SK-N-SH treated with all-trans-retinoic acid at 6 μM for 48 hours (cell line): ENCODE results near the gene TPCN1.

Source experiments
- ATAC-seq: fragments of 200-7000 bp; cut with Tn5 transposase; 3 replicates; pipeline ENCODE4 v1.9.1; 2020; ENCODE audit warnings: mild to moderate bottlenecking, moderate library complexity
- ARNTL ChIP-seq: fragments of 450-650 bp; formaldehyde crosslinking; IDR thresholded peaks from 2 replicates; pipeline ENCODE4 v1.5.0; 2020; ENCODE audit warnings: low read depth, mild to moderate bottlenecking, moderate library complexity, borderline replicate concordance
- BACH2 ChIP-seq: fragments of 250-450 bp; sonication (Bioruptor Pico); IDR thresholded peaks from 2 replicates; pipeline ENCODE4 v1.9.0; 2021; ENCODE audit warnings: mild to moderate bottlenecking, borderline replicate concordance
- CSRNP3 ChIP-seq: fragments of 250-450 bp; sonication (Bioruptor Pico); IDR thresholded peaks from 2 replicates; pipeline ENCODE4 v1.5.1; 2021; ENCODE audit warnings: mild to moderate bottlenecking, moderate library complexity
- ESRRG ChIP-seq: fragments of 250-450 bp; sonication (Bioruptor Pico); IDR thresholded peaks from 2 replicates; pipeline ENCODE4 v1.6.1; 2021; ENCODE audit warnings: mild to moderate bottlenecking
- GLIS3 ChIP-seq: fragments of 250-450 bp; sonication (Bioruptor Pico); IDR thresholded peaks from 2 replicates; pipeline ENCODE4 v1.5.0; 2020; ENCODE audit warnings: mild to moderate bottlenecking, moderate library complexity
- ISL1 ChIP-seq: fragments of 250-450 bp; sonication (Bioruptor Pico); IDR thresholded peaks from 2 replicates; pipeline ENCODE4 v2.1.2; 2022; ENCODE audit warnings: mild to moderate bottlenecking, moderate library complexity
- OSR1 ChIP-seq: fragments of 250-450 bp; sonication (Bioruptor Pico); IDR thresholded peaks from 2 replicates; pipeline ENCODE4 v1.8.0; 2022; ENCODE audit warnings: moderate library complexity, mild to moderate bottlenecking, inconsistent platforms
- PATZ1 ChIP-seq: fragments of 250-450 bp; sonication (Bioruptor Pico); IDR thresholded peaks from 2 replicates; pipeline ENCODE4 v1.8.0; 2020; ENCODE audit warnings: mild to moderate bottlenecking, moderate library complexity, borderline replicate concordance
- POU6F1 ChIP-seq: fragments of 250-450 bp; sonication (Bioruptor Pico); IDR thresholded peaks from 2 replicates; pipeline ENCODE4 v1.8.0; 2021; ENCODE audit warnings: low read depth, mild to moderate bottlenecking, moderate library complexity, borderline replicate concordance
- PPARA ChIP-seq: fragments of 250-450 bp; sonication (Bioruptor Pico); IDR thresholded peaks from 2 replicates; pipeline ENCODE4 v1.5.0; 2020; ENCODE audit warnings: mild to moderate bottlenecking, borderline replicate concordance
- RARB ChIP-seq: fragments of 250-450 bp; sonication (Bioruptor Pico); IDR thresholded peaks from 2 replicates; pipeline ENCODE4 v1.8.0; 2021; ENCODE audit warnings: mild to moderate bottlenecking, moderate library complexity
- SNAI2 ChIP-seq: fragments of 250-450 bp; sonication (Bioruptor Pico); IDR thresholded peaks from 2 replicates; pipeline ENCODE4 v1.5.0; 2020; ENCODE audit warnings: mild to moderate bottlenecking, moderate library complexity
- TCF4 ChIP-seq: fragments of 250-450 bp; sonication (Bioruptor Pico); IDR thresholded peaks from 2 replicates; pipeline ENCODE4 v1.8.0; 2021; ENCODE audit warnings: mild to moderate bottlenecking, moderate library complexity, borderline replicate concordance
- TOX ChIP-seq: fragments of 250-450 bp; sonication (Bioruptor Pico); IDR thresholded peaks from 2 replicates; pipeline ENCODE4 v1.8.0; 2021; ENCODE audit warnings: mild to moderate bottlenecking, moderate library complexity, borderline replicate concordance
- ZC3H10 ChIP-seq: fragments of 250-450 bp; sonication (Bioruptor Pico); IDR thresholded peaks from 2 replicates; pipeline ENCODE4 v1.5.1; 2021; ENCODE audit warnings: mild to moderate bottlenecking, moderate library complexity
- ZFP3 ChIP-seq: fragments of 250-450 bp; sonication (Bioruptor Pico); IDR thresholded peaks from 2 replicates; pipeline ENCODE4 v1.5.0; 2020; ENCODE audit warnings: mild to moderate bottlenecking, moderate library complexity
- ZFP30 ChIP-seq: fragments of 450-650 bp; formaldehyde crosslinking; IDR thresholded peaks from 2 replicates; pipeline ENCODE4 v1.5.0; 2022; ENCODE audit warnings: mild to moderate bottlenecking, moderate library complexity
- ZNF565 ChIP-seq: fragments of 450-650 bp; formaldehyde crosslinking; conservative IDR thresholded peaks from 2 replicates; pipeline ENCODE4 v1.5.0; 2020; ENCODE audit warnings: low read depth, mild to moderate bottlenecking, moderate library complexity
- ZNF70 ChIP-seq: fragments of 450-650 bp; formaldehyde crosslinking; IDR thresholded peaks from 2 replicates; pipeline ENCODE4 v1.5.0; 2020; ENCODE audit warnings: mild to moderate bottlenecking, moderate library complexity
- ZNF8 ChIP-seq: fragments of 450-650 bp; formaldehyde crosslinking; IDR thresholded peaks from 2 replicates; pipeline ENCODE4 v1.5.0; 2020; ENCODE audit warnings: mild to moderate bottlenecking, moderate library complexity
- TF ChIP-seq, protein P1 (sequence below): fragments of 250-450 bp; sonication (Bioruptor Pico); IDR thresholded peaks from 2 replicates; pipeline ENCODE4 v1.5.1; 2020; ENCODE audit warnings: low read depth, mild to moderate bottlenecking, moderate library complexity
- TF ChIP-seq, protein P2 (sequence below): fragments of 250-450 bp; sonication (Bioruptor Pico); IDR thresholded peaks from 2 replicates; pipeline ENCODE4 v1.5.0; 2020; ENCODE audit warnings: mild to moderate bottlenecking, moderate library complexity

The TPCN1 gene

DNA sequence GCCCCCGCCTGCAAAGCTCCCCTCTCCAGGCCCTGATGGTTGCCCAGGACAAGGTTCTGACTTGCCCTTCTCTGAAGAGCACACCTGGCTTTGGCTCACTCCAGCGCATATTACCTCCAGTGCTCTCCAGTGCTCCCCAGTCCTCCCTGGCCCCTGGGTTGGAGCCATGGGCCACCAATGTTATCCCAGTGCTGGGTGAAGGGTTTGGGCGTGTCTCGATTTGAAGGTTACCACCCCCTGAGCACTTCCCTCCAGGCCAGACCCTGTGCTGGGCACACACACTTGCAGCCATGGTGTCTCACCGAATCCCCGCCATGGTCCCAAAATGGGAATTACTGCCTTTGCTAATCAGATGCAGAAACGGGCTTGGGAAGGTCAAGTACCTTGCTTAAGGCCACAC, 24.7 kb upstream of the TPCN1 start:
- ATAC-seq = no peak
- TF ChIP-seq POU6F1 = no peak
- TF ChIP-seq PATZ1 = no peak
- TF ChIP-seq TCF4 = no peak
- no peak for TF ChIP-seq ISL1 (CRISPR knock-in tag)
- no peak for TF ChIP-seq ESRRG
- no peak for TF ChIP-seq GLIS3 (CRISPR knock-in tag)
- no peak for TF ChIP-seq BACH2 (CRISPR knock-in tag)
- no peak for TF ChIP-seq ZNF565
- TF ChIP-seq OSR1 (CRISPR knock-in tag) = no peak
- TF ChIP-seq ZNF8 (CRISPR knock-in tag) = no peak
- TF ChIP-seq RARB (CRISPR knock-in tag) = no peak
- TF ChIP-seq ARNTL = no peak
- no peak for TF ChIP-seq ZNF70 (CRISPR knock-in tag)

DNA sequence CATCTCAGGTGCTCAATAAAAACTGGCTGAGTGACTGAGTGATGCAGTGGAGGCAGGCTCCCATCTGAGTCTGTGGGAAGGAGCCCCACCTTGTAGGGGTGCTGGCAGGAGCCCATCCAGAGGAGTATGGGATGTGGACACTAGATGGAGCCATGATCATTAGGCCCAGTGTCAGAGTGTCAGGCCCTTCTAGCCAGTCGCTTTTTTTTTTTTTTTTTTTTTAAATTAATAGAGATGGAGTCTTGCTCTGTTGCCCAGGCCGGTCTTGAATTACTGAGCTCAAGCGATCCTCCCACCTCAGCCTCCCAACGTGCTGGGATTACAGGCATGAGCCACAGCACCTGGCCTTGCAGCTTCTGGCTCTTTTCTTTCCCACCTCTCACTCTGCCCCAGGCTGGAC, 24.3 kb upstream of the TPCN1 start:
- peak; percentile 81 for ATAC-seq
- TF ChIP-seq TOX (CRISPR knock-in tag) (no peak), ZNF70 (CRISPR knock-in tag) (no peak), PPARA (CRISPR knock-in tag) (no peak), ZNF565 (no peak), RARB (CRISPR knock-in tag) (no peak), ISL1 (CRISPR knock-in tag) (no peak), TCF4 (no peak), POU6F1 (no peak), ZFP3 (no peak), OSR1 (CRISPR knock-in tag) (no peak), CSRNP3 (CRISPR knock-in tag) (no peak)
- TF ChIP-seq, protein P1, sequence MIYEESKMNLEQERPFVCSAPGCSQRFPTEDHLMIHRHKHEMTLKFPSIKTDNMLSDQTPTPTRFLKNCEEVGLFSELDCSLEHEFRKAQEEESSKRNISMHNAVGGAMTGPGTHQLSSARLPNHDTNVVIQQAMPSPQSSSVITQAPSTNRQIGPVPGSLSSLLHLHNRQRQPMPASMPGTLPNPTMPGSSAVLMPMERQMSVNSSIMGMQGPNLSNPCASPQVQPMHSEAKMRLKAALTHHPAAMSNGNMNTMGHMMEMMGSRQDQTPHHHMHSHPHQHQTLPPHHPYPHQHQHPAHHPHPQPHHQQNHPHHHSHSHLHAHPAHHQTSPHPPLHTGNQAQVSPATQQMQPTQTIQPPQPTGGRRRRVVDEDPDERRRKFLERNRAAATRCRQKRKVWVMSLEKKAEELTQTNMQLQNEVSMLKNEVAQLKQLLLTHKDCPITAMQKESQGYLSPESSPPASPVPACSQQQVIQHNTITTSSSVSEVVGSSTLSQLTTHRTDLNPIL (CRISPR knock-in tag) = no peak
- TF ChIP-seq, protein P2, sequence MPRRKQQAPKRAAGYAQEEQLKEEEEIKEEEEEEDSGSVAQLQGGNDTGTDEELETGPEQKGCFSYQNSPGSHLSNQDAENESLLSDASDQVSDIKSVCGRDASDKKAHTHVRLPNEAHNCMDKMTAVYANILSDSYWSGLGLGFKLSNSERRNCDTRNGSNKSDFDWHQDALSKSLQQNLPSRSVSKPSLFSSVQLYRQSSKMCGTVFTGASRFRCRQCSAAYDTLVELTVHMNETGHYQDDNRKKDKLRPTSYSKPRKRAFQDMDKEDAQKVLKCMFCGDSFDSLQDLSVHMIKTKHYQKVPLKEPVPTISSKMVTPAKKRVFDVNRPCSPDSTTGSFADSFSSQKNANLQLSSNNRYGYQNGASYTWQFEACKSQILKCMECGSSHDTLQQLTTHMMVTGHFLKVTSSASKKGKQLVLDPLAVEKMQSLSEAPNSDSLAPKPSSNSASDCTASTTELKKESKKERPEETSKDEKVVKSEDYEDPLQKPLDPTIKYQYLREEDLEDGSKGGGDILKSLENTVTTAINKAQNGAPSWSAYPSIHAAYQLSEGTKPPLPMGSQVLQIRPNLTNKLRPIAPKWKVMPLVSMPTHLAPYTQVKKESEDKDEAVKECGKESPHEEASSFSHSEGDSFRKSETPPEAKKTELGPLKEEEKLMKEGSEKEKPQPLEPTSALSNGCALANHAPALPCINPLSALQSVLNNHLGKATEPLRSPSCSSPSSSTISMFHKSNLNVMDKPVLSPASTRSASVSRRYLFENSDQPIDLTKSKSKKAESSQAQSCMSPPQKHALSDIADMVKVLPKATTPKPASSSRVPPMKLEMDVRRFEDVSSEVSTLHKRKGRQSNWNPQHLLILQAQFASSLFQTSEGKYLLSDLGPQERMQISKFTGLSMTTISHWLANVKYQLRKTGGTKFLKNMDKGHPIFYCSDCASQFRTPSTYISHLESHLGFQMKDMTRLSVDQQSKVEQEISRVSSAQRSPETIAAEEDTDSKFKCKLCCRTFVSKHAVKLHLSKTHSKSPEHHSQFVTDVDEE = no peak

DNA sequence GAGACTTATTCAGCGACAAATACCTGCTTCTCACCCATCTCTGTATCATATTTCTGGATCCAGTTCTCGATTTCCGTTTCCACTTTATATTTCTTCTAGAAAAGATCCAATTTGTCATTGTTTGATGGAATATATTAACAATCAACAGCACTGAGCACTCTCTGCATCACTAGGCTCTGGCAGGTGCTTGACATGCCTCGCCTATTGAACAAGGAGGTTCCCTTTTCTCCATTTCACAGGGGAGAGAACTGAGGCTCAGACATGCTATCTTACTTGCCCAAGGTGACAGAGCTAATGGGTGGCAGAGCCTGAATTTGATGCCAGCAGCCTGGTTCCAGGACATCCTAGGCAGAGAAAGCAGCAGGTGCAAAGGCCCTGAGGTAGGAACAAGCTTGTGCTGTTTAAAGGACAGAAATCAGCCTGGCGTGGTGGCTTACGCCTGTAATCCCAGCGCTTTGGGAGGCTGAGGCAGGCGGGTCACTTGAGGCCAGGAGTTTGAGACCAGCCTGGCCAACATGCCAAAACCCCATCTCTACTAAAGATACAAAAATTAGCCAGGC, 23.7 kb upstream of the TPCN1 start:
- ATAC-seq = no peak
- TF ChIP-seq TCF4 = no peak
- TF ChIP-seq ARNTL = no peak
- no peak for TF ChIP-seq RARB (CRISPR knock-in tag)
- TF ChIP-seq BACH2 (CRISPR knock-in tag) = no peak
- no peak for TF ChIP-seq GLIS3 (CRISPR knock-in tag)
- no peak for TF ChIP-seq PATZ1
- no peak for TF ChIP-seq CSRNP3 (CRISPR knock-in tag)
- no peak for TF ChIP-seq ZFP3
- no peak for TF ChIP-seq ZNF70 (CRISPR knock-in tag)
- TF ChIP-seq ISL1 (CRISPR knock-in tag) = no peak
- no peak for TF ChIP-seq OSR1 (CRISPR knock-in tag)
- TF ChIP-seq ZNF565 = no peak
- no peak for TF ChIP-seq ZFP30 (CRISPR knock-in tag)
- no peak for TF ChIP-seq TOX (CRISPR knock-in tag)
- TF ChIP-seq PPARA (CRISPR knock-in tag) = no peak
- TF ChIP-seq ZC3H10 (CRISPR knock-in tag) = no peak
- TF ChIP-seq SNAI2 = no peak
